Activated CD4-positive, alpha-beta T cell treated with anti-CD3 and anti-CD28 coated beads, Interleukin-2, Interleukin-6, amounts not matched to agents 100 ng/mL and 50 ng/mL, durations not matched to agents 16 hours and 8 hours (primary cell): ENCODE data around the gene LRRN1.
"Not testable (repeated sequence)": the region's sequence is repeated elsewhere in the genome, so short reads cannot be mapped to it uniquely, and the experiment has no call there.

ENCODE experiments used
- DNase-seq: peaks from one replicate; pipeline ENCODE4 v3.0.0-alpha.2; 2020

The LRRN1 gene

DNA sequence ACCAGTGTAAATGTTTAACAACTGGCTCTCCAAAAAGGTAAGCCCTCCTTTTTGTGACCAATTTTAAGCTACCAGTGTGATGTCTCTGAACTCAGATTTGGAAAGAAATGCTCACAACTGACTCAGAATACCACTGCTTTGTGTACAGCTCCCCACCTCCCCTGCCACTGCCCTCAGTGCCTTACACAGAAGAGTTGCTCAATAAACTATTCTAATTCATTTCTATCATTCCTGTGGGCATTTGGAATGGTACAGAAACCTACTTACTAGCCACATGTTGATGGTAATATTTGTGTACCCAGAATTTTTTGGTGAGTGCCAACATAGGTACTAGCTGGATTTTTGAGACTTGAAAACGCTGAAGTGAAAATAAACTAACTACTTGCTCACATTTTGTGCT lies 16.0 kb downstream of the LRRN1 start:
- no peak for DNase-seq

- no peak for DNase-seq
Observed at GRCh38 chr3:3816034-3816433, 16.8 kb downstream of the LRRN1 start.

DNA sequence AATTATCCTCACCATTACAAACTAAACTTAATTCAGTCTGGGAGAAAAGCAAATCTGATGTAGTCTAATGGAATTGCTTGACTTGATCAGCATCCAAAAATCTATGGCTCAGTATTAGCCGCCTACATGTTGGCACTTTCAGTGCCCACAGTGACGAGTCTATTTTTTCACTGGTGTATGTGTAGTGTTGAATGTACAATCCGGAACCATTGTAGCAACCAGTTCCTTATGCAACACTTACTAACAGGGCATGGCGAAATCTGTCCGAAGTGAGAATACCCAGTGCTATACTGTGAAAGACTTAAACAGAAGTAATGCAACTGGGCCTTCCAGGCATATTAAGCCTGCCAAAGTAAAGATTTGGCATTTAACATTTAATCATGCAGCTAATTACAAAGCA lies 18.6 kb downstream of the LRRN1 start:
- no peak for DNase-seq

GRCh38 chr3:3821777-3822176 lies 22.5 kb downstream of the LRRN1 start:
- no peak for DNase-seq

GRCh38 chr3:3825035-3825434 lies 25.8 kb downstream of the LRRN1 start:
- DNase-seq = no peak

- DNase-seq = no peak
Observed at GRCh38 chr3:3826521-3826920, 27.3 kb downstream of the LRRN1 start.

- DNase-seq = no peak
Observed at GRCh38 chr3:3827111-3827510, 27.9 kb downstream of the LRRN1 start.

GRCh38 chr3:3828417-3828816 lies 29.2 kb downstream of the LRRN1 start:
- not testable (repeated sequence) for DNase-seq

- no peak for DNase-seq
Observed at GRCh38 chr3:3836845-3837244, 37.6 kb downstream of the LRRN1 start.

GRCh38 chr3:3842356-3842755 lies 43.1 kb downstream of the LRRN1 start:
- DNase-seq = no peak

DNA sequence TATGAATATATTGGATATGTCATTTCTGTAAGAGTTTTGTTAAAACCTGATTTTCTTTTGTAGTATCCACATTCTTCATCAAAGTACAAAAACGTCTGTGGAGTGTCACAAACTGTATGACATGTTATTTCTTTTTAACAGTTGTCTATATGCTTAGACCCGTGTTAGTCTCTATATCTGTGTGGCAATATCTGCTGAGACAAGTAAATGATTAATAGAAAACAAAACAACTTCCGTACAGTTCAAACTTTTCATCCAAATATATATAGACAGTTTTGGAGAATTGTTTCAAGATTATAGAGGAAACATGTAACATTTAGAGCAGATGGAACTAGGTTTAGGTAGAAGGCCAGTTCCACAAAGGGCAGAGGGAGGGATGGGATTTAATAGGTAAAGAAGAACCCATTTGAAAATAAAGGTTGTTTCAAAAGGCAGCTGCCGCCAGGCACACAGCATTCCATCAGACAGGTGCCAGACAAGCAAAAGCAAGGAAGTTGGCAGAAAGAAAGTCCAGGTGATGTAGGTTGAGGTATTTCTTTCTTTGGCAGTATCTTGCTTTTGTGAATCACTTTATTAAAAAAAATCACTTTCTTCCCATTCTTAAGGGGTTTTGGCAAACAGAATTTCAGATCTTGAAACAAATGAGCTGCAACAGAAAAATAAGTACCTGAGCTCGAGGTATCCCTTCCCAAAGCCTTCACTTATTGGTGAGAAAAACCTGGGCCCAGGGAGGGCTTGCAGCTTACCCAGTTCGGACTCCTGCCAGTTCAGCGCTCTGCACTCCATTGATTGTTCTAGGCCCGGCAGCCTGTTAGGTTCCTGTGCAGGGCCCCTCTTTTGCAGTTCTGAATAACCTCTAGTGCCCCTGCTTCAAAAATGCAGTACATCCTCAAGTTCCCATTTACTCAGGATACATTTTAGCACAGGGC lies 49.0 kb downstream of the LRRN1 start:
- no peak for DNase-seq

- DNase-seq = no peak
Observed at GRCh38 chr3:3848923-3849275, 49.7 kb downstream of the LRRN1 start.

DNA sequence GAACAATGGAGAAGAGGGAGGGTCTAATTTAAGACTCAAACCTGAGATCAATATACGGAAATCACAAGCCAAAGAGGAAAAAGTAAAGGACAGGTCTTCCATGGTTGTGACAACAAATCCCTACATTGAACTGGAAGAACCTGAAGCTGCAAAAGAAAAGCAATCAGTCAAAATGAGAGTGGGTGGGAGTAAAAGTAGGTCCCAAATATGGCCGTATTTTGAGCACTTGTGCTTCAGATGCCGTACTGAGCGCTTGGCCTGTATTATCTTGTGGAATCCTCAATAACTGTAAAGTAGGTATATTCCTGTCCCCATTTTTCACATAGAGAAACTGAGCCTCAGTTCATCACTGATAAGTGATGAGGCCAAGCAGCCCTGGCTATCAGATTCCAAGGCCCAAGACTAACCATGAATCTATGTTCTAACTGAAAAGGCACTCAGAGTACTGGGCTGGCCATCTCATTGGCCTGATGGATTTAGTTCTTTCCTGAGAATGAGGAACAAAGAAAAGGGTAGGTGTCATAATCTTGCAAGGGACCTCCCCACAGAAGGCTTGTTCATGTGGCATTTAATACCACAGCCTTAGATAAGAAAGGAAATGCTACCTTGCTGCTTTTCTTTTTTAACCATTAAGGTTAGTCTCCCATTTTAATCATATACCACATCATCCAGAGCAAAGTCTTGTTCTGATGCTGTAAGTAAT lies 52.5 kb downstream of the LRRN1 start:
- no peak for DNase-seq

DNA sequence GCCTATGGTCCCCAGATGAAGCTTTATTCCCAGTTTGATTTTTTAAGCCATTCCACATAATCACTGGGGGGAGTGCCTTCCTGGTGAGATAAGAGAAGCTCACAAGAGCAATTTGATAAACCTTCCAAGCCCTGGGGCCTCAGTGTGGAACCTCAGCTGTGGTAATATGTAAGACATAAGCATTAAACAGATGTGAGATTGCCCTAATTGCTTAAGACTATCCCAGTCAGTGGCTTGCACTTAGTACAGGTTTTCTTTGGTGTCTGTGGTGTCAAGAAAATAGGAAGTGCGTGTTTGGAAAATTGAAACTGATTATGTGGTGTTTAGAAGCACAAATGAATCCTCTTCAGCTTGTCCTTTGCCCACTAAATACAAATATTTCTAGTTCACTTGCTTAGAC lies 54.3 kb downstream of the LRRN1 start:
- DNase-seq = no peak

- DNase-seq = no peak
Observed at GRCh38 chr3:3855056-3855455, 55.8 kb downstream of the LRRN1 start.

DNA sequence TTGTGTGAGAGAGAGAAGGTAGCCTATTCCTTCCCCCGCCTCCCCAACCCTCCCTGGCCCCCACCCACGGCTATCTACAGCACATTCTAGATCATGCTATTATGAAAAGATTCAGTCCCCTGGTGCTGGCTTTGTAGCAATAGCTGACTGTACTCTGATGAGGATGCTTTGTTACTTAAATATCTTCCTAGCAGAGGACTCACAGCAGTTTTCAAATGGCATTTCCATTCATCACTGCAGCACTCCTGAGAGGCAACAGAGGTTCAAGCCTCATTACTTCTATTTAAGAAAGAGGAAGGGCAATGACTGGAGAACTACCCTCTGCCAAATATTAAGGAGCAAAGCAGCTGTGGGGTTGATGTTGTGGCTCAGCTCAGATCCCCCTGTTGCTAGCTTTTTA lies 61.0 kb downstream of the LRRN1 start:
- DNase-seq = no peak

DNA sequence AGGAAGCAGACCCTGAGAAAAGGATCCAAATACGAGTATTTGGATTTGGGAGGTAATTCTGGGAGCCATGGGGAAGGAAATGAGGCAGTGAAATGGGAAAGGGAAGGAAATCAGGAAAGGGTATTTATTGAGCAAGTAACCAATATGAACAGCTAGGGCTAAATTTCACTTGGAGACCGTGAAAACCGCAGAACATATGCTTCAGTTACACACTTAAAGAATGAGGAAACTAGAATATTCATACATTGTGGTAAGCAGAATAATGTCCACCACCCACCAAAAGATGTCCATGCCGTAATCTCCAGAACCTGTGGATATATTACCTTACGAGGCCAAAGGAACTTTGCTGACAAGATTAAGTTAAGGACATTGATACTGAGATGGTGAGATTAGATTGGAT lies 63.3 kb downstream of the LRRN1 start:
- no peak for DNase-seq

GRCh38 chr3:3875491-3875890 lies 76.3 kb downstream of the LRRN1 start:
- no peak for DNase-seq

- DNase-seq = no peak
Observed at GRCh38 chr3:3881050-3881449, 81.8 kb downstream of the LRRN1 start.

- DNase-seq = not testable (repeated sequence)
Observed at GRCh38 chr3:3887311-3887710, 88.1 kb downstream of the LRRN1 start.

DNA sequence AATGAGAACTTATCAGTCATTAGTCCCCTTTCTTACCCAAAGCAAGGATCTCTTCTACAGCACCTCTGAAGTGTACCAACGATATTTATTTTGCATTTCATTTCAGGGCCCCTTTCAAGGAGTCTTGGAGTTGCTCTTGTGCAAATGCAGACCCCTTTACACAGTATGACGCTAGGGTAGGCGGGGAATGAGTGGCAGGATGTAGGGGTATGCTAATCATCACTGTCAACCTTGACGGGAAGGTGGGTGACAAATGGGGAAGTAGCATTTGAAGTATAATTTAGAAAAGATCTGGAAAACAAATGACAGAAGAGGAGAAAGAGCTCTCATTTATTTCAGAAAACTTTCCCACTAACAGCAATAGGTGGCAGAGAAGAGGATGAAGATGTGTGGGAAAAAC lies 94.4 kb downstream of the LRRN1 start:
- DNase-seq = no peak
